T-helper 17 cell (primary cell): ENCODE data around the gene RAI14. TPM values are rescaled to one million over a fixed set of nuclear protein-coding genes. Genes with fewer than 3 reads are reported as not detected.

Experiments used
- ATAC-seq: fragments of 150-1000 bp; cut with Tn5 transposase; 2 replicates; pipeline ENCODE4 v1.10.0; 2021; ENCODE audit warnings: mild to moderate bottlenecking, moderate library complexity
- DNase-seq, 3 donors: peaks; one replicate each; pipeline versions ENCODE4 v3.0.0 to v3.0.0-alpha.2; 2020 to 2021
- H3K9me3 ChIP-seq: one replicate; pipeline ENCODE4 v1.7.0; 2013; ENCODE audit warnings: low read length, mild to moderate bottlenecking; ENCODE audit not compliant: control insufficient read depth, poor library complexity, severe bottlenecking
- H3K27ac Mint-ChIP-seq: one replicate; pipeline ENCODE4 v1.8.0; 2022; ENCODE audit warnings: mild to moderate bottlenecking, moderate library complexity, mixed read lengths
- H3K27me3 Mint-ChIP-seq: one replicate; pipeline ENCODE4 v1.8.0; 2022; ENCODE audit warnings: mixed read lengths
- H3K36me3 Mint-ChIP-seq: one replicate; pipeline ENCODE4 v1.8.0; 2022; ENCODE audit warnings: low read depth, mixed read lengths
- H3K4me1 Mint-ChIP-seq: one replicate; pipeline ENCODE4 v1.8.0; 2022; ENCODE audit warnings: mild to moderate bottlenecking, mixed read lengths
- H3K4me3 Mint-ChIP-seq: one replicate; pipeline ENCODE4 v1.8.0; 2022; ENCODE audit warnings: mild to moderate bottlenecking, moderate library complexity, mixed read lengths
- total RNA-seq, 4 donors: library from RNA in 2 of 4; stranded (reverse) in 2 of 4; gene quantifications; one replicate each; pipeline ENCODE4 v1.2.3 and lab custom pipeline; 2022 to 2026

Gene RAI14
- total RNA-seq, 2 donors from 2014 or later = 2.0 to 3.1 TPM

DNA sequence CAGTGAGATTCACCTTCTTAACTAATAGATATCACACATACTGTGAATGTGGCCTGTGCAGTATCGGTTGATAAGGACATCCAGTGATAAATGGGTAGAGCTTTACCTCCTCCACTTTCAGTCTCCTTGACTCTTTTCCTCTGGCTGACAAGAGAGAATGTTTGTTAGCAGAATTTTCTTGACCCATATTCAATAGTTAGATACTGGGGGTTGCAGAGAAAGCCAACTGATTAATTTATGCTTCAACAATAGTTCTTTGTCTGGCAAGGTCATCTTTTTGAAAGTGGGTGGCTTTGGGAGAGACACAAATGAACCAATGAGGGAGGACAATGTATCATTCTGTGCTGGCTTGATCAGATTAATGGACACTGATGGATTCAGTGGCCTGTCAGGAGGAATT is 213.1 kb downstream of the RAI14 start:
- H3K4me3 Mint-ChIP-seq = no peak overlapping the region
- no peaks in the 10 kb centered on the region for H3K4me1 Mint-ChIP-seq
- H3K27me3 Mint-ChIP-seq = peaks cover 14% of the 10 kb centered on the region
- H3K9me3 ChIP-seq = no peaks in the 10 kb centered on the region
- DNase-seq (no peak), ATAC-seq (no peak)
- H3K36me3 Mint-ChIP-seq = peaks cover 3% of the 10 kb centered on the region
- no peak overlapping the region for H3K27ac Mint-ChIP-seq

DNA sequence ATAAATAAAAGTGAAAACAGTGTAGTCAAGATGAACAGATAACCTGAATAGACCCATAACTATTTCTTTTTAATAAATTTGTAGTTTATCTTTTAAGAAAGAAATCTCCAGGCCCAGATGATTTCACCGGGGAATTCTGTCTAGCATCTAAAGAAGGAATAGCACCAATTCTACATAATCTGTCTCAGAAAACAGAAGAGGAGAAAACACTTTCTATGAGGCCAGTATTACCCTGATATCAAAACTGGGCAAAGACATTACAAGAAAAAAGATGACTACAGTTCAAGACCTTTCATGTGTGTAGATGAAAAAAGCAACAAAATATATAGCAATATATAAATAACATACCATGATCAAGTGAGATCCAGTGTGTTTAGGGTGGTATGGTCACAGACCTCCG is 214.3 kb downstream of the RAI14 start:
- Mint-ChIP-seq H3K4me1 (no peaks in the 10 kb centered on the region), H3K36me3 (peaks cover 3% of the 10 kb centered on the region), H3K27ac (no peak overlapping the region), H3K27me3 (peaks cover 14% of the 10 kb centered on the region), H3K4me3 (no peak overlapping the region)
- DNase-seq (no peak), ATAC-seq (no peak)
- no peaks in the 10 kb centered on the region for H3K9me3 ChIP-seq

DNA sequence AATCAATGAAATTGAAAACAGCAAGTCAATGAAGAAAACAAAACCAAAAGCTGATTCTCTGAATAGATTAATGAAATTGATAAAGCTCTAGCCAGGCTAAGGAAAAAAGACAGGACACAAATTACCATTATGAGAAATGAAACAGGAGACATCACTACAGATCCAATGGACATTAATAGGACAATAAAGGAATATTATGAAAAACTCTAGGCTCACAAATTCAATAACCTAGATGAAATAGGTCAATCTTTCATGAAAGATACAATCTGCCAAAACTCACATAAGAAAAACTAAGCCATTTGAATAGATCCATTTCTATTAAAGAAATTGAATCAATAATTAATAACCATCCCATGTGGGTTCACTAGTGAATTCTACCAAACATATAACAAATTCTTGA is 220.1 kb downstream of the RAI14 start:
- peaks cover 3% of the 10 kb centered on the region for H3K36me3 Mint-ChIP-seq
- no peak for ATAC-seq
- H3K4me1 Mint-ChIP-seq = no peaks in the 10 kb centered on the region
- H3K9me3 ChIP-seq = no peaks in the 10 kb centered on the region
- H3K27ac Mint-ChIP-seq = no peak overlapping the region
- no peak for DNase-seq
- H3K4me3 Mint-ChIP-seq = no peak overlapping the region
- peaks cover 14% of the 10 kb centered on the region for H3K27me3 Mint-ChIP-seq

DNA sequence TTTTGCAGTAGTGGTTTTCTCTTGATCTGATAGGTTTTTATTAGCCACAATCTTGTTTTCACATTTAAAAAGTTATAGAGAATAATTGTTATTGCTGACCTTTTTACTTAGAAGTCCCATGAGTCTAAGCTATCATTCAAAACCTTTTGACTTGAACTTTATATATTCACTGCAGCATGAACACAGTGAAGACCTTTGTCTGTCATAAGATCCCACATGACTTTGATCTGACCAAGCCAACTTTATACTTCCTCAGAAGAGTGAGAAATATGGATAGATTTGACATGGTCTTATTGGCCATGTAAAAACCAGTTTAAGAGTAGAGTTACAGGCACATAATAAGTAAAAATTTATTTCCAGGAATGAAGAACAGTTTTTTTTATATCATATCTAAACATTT is 225.1 kb downstream of the RAI14 start:
- Mint-ChIP-seq H3K4me3 (no peak overlapping the region), H3K36me3 (no peaks in the 10 kb centered on the region), H3K4me1 (no peaks in the 10 kb centered on the region), H3K27me3 (peaks cover 29% of the 10 kb centered on the region), H3K27ac (no peak overlapping the region)
- no peaks in the 10 kb centered on the region for H3K9me3 ChIP-seq
- DNase-seq (no peak), ATAC-seq (no peak)

Other genes with a start within 250 kb of the RAI14 start
- under 1 TPM; 0.42 to 0.96 TPM for gene TTC23L, start 182.8 kb downstream of the RAI14 start, total RNA-seq